Neural crest cell (in vitro differentiated cells): ENCODE data around the gene PRCC. TPM values are rescaled to one million over a fixed set of nuclear protein-coding genes. Genes with fewer than 3 reads are reported as not detected.

Experiments
- DNase-seq: peaks from one replicate; pipeline ENCODE4 v3.0.0; 2021; ENCODE audit warnings: low read depth, mixed read lengths, low spot score
- H3K27ac Mint-ChIP-seq: one replicate; pipeline ENCODE4 v1.8.0; 2021; ENCODE audit warnings: mild to moderate bottlenecking, mixed read lengths; ENCODE audit not compliant: unreplicated experiment
- H3K27me3 Mint-ChIP-seq: 2 replicates; pipeline ENCODE4 v1.8.0; 2021; ENCODE audit warnings: low read depth, mild to moderate bottlenecking, mixed read lengths
- H3K36me3 Mint-ChIP-seq: 2 replicates; pipeline ENCODE4 v1.8.0; 2021; ENCODE audit warnings: low read depth, mild to moderate bottlenecking, mixed read lengths
- H3K4me1 Mint-ChIP-seq: 2 replicates; pipeline ENCODE4 v1.8.0; 2021; ENCODE audit warnings: mixed read lengths
- H3K4me3 Mint-ChIP-seq: one replicate; pipeline ENCODE4 v1.8.0; 2021; ENCODE audit warnings: mild to moderate bottlenecking, mixed read lengths
- H3K9me3 Mint-ChIP-seq: 2 replicates; pipeline ENCODE4 v1.8.0; 2021; ENCODE audit warnings: mixed read lengths
- total RNA-seq: library from RNA; stranded (reverse); gene quantifications from 2 replicates; pipeline ENCODE4 v1.2.1, GENCODE V29; 2021
- TF ChIP-seq, protein P1 (sequence below): fragments of 200-600 bp; sonication (generic); conservative IDR thresholded peaks from 2 replicates; pipeline ENCODE4 v1.5.0; 2021; ENCODE audit warnings: antibody characterized with exemption, mild to moderate bottlenecking

Gene PRCC
- total RNA-seq, 1 donor from 2014 or later, result 99.8 TPM

DNA sequence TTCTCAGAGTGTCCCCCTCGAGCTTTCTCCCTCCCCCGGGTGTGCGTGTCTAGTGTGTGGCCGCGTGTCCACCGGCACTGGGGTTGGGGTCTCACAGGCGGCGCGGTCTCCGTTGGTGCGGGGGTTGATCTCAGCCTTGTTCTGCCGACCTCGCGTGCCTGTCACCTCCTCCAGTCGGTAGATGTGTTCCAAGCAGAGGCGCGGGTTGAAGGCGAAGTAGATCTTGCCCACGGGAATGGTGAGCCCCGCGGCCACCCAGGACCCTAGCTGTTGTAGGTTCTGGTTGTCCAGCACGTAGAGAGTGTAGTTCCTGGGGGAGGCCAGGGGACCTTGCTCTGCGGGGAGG is 81.8 kb downstream of the PRCC start:
- TF ChIP-seq, protein P1, sequence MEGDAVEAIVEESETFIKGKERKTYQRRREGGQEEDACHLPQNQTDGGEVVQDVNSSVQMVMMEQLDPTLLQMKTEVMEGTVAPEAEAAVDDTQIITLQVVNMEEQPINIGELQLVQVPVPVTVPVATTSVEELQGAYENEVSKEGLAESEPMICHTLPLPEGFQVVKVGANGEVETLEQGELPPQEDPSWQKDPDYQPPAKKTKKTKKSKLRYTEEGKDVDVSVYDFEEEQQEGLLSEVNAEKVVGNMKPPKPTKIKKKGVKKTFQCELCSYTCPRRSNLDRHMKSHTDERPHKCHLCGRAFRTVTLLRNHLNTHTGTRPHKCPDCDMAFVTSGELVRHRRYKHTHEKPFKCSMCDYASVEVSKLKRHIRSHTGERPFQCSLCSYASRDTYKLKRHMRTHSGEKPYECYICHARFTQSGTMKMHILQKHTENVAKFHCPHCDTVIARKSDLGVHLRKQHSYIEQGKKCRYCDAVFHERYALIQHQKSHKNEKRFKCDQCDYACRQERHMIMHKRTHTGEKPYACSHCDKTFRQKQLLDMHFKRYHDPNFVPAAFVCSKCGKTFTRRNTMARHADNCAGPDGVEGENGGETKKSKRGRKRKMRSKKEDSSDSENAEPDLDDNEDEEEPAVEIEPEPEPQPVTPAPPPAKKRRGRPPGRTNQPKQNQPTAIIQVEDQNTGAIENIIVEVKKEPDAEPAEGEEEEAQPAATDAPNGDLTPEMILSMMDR, result no peak
- Mint-ChIP-seq H3K27me3 (peaks cover 89% of the 10 kb centered on the region), H3K4me1 (no peaks in the 10 kb centered on the region), H3K27ac (no peak overlapping the region), H3K9me3 (no peaks in the 10 kb centered on the region), H3K36me3 (no peaks in the 10 kb centered on the region), H3K4me3 (no peak overlapping the region)
- no peak for DNase-seq

Other genes with a start within 250 kb of the PRCC start
- 43.1 and 43.5 TPM in 2 replicates for gene IQGAP3, start 195.0 kb upstream of the PRCC start, total RNA-seq
- not detected in 2 replicates for gene TTC24, start 187.8 kb upstream of the PRCC start, total RNA-seq
- gene NAXE, start 175.8 kb upstream of the PRCC start, total RNA-seq, result 76.5 and 80.6 TPM in 2 replicates
- 40.6 and 41.2 TPM in 2 replicates for gene GPATCH4, start 166.1 kb upstream of the PRCC start, total RNA-seq
- 0.70 and 0.91 TPM in 2 replicates for gene HAPLN2, start 148.1 kb upstream of the PRCC start, total RNA-seq
- 2.4 and 3.1 TPM in 2 replicates for gene BCAN, start 125.4 kb upstream of the PRCC start, total RNA-seq
- gene NES, start 90.1 kb upstream of the PRCC start, total RNA-seq, result 248 and 265 TPM in 2 replicates
- 606 and 647 TPM in 2 replicates for gene CRABP2, start 62.0 kb upstream of the PRCC start, total RNA-seq
- gene METTL25B, start 39.1 kb upstream of the PRCC start, total RNA-seq, result 30.4 and 33.0 TPM in 2 replicates
- gene ISG20L2, start 38.8 kb upstream of the PRCC start, total RNA-seq, result 47.0 and 52.7 TPM in 2 replicates
- 37.3 and 49.3 TPM in 2 replicates for gene MRPL24, start 26.4 kb upstream of the PRCC start, total RNA-seq
- 294 and 304 TPM in 2 replicates for gene HDGF, start 15.9 kb upstream of the PRCC start, total RNA-seq
- gene SH2D2A, start 49.3 kb downstream of the PRCC start, total RNA-seq, result 1.0 and 1.1 TPM in 2 replicates
- 0.07 TPM in 1 of 2 replicates, not detected in the other for gene INSRR, start 91.6 kb downstream of the PRCC start, total RNA-seq
- gene NTRK1, start 93.3 kb downstream of the PRCC start, total RNA-seq, result 0.21 and 0.27 TPM in 2 replicates
- gene PEAR1, start 126.2 kb downstream of the PRCC start, total RNA-seq, result 6.8 and 6.9 TPM in 2 replicates
- gene LRRC71, start 153.1 kb downstream of the PRCC start, total RNA-seq, result not detected in 2 replicates